ENCODE measurements around the gene SHC2. TPM values are rescaled to one million over a fixed set of nuclear protein-coding genes. Genes with fewer than 3 reads are reported as not detected.
A peak's percentile ranks its signal among the peaks of the same experiment; 100 is the strongest.

SHC2 gene
- total and polyA plus RNA-seq, 9 of the 15 experiments (the other 6 are each of a cell fraction or from before 2014, with no cell fraction given): 0.14 to 0.36 (median 0.17) TPM; not detected in 5

DNA sequence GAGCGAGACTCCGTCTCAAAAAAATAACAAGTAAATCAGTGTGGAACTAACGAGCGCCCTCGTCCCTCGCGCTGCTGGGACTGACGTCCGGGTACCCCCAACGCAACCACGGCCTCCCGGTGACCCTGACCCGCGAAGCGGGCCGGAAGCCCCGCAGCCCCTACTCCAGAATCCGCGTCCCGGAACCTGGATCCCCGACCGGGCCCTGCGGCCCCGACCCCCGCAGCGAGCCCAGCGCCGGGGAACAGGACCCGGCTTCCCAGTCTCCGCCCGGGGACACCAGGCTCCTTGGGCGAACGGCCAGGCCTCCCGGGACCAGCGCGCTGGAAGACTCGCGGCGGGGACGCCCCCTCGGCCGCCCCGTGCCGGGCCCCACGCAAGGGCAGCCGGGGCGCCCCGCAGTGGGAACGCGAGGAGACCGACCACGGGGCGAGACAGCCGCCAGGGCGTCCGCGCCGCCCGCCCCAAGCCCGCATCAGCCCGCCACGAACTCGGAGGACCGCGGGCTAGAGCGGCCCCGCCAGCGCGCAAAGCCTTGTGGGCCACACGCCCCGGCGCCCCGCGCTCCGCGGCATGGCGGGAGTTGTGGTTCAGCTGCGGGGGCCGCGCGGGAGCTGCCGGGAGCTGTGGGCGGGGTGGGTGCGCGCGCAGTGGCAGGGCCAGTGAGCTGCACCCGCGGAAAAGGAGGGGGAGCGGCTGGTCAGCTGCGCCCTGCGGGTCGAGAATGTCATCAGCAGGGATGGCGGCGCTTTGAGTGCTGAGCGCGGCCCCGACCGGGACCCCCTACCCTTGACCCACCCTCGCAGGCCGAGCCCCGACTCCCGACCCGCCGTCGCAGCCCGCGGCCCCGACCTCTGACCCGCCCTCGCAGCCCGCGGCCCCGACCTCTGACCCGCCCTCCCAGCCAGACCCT lies 27.9 kb upstream of the SHC2 start (continued):
- TF ChIP-seq FUS (optimal IDR thresholded peaks at IDR 0.05; ENCODE audit: low read depth, low read length): no peak
- TF ChIP-seq CREM (IDR thresholded peaks at IDR 0.05; ENCODE audit: low read depth): peak; percentile 88
- TF ChIP-seq, protein P1, sequence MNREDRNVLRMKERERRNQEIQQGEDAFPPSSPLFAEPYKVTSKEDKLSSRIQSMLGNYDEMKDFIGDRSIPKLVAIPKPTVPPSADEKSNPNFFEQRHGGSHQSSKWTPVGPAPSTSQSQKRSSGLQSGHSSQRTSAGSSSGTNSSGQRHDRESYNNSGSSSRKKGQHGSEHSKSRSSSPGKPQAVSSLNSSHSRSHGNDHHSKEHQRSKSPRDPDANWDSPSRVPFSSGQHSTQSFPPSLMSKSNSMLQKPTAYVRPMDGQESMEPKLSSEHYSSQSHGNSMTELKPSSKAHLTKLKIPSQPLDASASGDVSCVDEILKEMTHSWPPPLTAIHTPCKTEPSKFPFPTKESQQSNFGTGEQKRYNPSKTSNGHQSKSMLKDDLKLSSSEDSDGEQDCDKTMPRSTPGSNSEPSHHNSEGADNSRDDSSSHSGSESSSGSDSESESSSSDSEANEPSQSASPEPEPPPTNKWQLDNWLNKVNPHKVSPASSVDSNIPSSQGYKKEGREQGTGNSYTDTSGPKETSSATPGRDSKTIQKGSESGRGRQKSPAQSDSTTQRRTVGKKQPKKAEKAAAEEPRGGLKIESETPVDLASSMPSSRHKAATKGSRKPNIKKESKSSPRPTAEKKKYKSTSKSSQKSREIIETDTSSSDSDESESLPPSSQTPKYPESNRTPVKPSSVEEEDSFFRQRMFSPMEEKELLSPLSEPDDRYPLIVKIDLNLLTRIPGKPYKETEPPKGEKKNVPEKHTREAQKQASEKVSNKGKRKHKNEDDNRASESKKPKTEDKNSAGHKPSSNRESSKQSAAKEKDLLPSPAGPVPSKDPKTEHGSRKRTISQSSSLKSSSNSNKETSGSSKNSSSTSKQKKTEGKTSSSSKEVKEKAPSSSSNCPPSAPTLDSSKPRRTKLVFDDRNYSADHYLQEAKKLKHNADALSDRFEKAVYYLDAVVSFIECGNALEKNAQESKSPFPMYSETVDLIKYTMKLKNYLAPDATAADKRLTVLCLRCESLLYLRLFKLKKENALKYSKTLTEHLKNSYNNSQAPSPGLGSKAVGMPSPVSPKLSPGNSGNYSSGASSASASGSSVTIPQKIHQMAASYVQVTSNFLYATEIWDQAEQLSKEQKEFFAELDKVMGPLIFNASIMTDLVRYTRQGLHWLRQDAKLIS (CRISPR knock-in tag; IDR thresholded peaks at IDR 0.05): peak; percentile 60
- TF ChIP-seq SUPT5H (IDR thresholded peaks at IDR 0.05): peak; percentile 32; the same call in 1 of the 2 replicates
- TF ChIP-seq, protein P2, sequence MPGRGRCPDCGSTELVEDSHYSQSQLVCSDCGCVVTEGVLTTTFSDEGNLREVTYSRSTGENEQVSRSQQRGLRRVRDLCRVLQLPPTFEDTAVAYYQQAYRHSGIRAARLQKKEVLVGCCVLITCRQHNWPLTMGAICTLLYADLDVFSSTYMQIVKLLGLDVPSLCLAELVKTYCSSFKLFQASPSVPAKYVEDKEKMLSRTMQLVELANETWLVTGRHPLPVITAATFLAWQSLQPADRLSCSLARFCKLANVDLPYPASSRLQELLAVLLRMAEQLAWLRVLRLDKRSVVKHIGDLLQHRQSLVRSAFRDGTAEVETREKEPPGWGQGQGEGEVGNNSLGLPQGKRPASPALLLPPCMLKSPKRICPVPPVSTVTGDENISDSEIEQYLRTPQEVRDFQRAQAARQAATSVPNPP (IDR thresholded peaks at IDR 0.05; ENCODE audit: borderline replicate concordance, insufficient read depth, insufficient read length): no peak
- peak; percentile 43; the same call in 1 of the 2 replicates for TF ChIP-seq JUND (IDR thresholded peaks at IDR 0.05; ENCODE audit: borderline replicate concordance, low read depth, low read length)
- TF ChIP-seq JUND (tag; IDR thresholded peaks at IDR 0.05; ENCODE audit: borderline replicate concordance, low read depth, low read length): no peak
- TF ChIP-seq, protein P3, sequence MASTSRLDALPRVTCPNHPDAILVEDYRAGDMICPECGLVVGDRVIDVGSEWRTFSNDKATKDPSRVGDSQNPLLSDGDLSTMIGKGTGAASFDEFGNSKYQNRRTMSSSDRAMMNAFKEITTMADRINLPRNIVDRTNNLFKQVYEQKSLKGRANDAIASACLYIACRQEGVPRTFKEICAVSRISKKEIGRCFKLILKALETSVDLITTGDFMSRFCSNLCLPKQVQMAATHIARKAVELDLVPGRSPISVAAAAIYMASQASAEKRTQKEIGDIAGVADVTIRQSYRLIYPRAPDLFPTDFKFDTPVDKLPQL (IDR thresholded peaks at IDR 0.05; ENCODE audit: extremely low read depth, insufficient read length): no peak
- 0 out of 2 replicates have a peak, but pooled peaks have one; percentile 75 for TF ChIP-seq RBM14 (IDR thresholded peaks at IDR 0.05; ENCODE audit: borderline replicate concordance, insufficient read depth, low read depth, low read length)
- peak; percentile 62; the same call in 1 of the 2 replicates for TF ChIP-seq ZNF589 (CRISPR knock-in tag; IDR thresholded peaks at IDR 0.05; ENCODE audit: low read depth)
- TF ChIP-seq ZBTB17 (CRISPR knock-in tag; IDR thresholded peaks at IDR 0.05): peak; percentile 70; the same call in 1 of the 2 replicates
- peak; percentile 77 for TF ChIP-seq GABPA (tag; conservative IDR thresholded peaks at IDR 0.05; ENCODE audit: low read depth)
- TF ChIP-seq MAZ (CRISPR knock-in tag; conservative IDR thresholded peaks at IDR 0.05 in 1 of 2, IDR thresholded peaks at IDR 0.05 in 1 of 2): peak; percentile 75 to 97
- peak; percentile 66 for TF ChIP-seq JUN (IDR thresholded peaks at IDR 0.05; ENCODE audit: borderline replicate concordance, low read depth, low read length)
- TF ChIP-seq JUN (CRISPR knock-in tag; IDR thresholded peaks at IDR 0.05; ENCODE audit: borderline replicate concordance): no peak
- TF ChIP-seq, protein P4, sequence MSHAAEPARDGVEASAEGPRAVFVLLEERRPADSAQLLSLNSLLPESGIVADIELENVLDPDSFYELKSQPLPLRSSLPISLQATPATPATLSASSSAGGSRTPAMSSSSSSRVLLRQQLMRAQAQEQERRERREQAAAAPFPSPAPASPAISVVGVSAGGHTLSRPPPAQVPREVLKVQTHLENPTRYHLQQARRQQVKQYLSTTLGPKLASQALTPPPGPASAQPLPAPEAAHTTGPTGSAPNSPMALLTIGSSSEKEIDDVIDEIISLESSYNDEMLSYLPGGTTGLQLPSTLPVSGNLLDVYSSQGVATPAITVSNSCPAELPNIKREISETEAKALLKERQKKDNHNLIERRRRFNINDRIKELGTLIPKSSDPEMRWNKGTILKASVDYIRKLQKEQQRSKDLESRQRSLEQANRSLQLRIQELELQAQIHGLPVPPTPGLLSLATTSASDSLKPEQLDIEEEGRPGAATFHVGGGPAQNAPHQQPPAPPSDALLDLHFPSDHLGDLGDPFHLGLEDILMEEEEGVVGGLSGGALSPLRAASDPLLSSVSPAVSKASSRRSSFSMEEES (CRISPR knock-in tag; IDR thresholded peaks at IDR 0.05): no peak

All from K562 (cell line).